ENCODE results near the gene HOXD13.

HOXD13 gene

DNA sequence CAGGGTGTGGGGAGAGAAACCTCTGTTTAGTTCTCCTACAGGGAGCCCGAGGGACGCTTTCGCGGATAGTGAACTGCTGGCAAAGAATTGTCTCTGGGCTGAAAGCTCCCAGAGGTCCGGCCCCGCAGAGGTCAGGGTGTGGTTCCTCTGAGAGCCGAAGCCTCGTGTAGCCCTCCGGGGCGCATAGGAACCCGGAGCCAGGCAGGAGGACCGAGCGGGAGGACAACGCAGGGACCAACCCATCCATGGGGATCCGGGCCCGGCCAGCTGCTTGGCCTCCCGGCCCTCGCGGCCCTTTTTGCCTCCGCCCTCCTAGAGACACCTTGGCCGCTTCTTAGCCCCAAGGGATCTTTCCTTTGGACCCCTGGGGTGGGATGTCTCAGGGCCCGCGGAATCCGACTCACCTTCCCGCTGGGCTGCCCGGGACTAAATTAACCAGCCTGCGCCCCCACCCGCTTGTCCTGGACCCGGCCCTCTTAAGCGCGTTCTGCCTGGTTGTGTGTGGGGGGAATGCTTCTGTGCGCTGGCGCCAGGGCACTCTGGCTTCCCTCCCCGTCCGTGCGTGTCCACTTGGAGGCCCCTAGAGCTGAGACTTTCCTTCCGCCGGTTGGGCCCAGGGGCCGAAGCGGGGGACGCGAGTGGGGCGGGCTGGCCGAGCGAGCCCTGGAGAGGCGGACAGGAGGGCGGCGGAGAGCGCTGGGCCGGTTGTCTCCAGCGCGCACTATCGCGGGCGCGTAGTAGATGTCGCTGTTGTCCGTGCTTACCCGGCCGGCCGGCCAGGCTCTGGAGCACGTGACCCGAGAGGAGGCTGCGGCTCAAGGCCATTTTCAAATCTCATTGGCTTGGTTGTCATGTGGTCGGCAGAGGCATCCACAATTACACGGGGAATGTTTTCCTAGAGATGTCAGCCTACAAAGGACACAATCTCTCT, 23.6 kb downstream of the HOXD13 start, which contains the start of gene HOXD10:
Gene HOXD10, plus strand, starts transcription at position 896 of the 931 bp plus-strand sequence. CDS start 56 bp downstream, outside the sequence.
- DNase-seq (ENCODE audit: low read depth): no peak
- TF ChIP-seq, protein P1, sequence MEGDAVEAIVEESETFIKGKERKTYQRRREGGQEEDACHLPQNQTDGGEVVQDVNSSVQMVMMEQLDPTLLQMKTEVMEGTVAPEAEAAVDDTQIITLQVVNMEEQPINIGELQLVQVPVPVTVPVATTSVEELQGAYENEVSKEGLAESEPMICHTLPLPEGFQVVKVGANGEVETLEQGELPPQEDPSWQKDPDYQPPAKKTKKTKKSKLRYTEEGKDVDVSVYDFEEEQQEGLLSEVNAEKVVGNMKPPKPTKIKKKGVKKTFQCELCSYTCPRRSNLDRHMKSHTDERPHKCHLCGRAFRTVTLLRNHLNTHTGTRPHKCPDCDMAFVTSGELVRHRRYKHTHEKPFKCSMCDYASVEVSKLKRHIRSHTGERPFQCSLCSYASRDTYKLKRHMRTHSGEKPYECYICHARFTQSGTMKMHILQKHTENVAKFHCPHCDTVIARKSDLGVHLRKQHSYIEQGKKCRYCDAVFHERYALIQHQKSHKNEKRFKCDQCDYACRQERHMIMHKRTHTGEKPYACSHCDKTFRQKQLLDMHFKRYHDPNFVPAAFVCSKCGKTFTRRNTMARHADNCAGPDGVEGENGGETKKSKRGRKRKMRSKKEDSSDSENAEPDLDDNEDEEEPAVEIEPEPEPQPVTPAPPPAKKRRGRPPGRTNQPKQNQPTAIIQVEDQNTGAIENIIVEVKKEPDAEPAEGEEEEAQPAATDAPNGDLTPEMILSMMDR (IDR thresholded peaks at IDR 0.05; ENCODE audit: low read depth, low read length): no peak
- TF ChIP-seq POLR2A (IDR thresholded peaks at IDR 0.05; ENCODE audit: extremely low read depth, insufficient read length): no peak
- TF ChIP-seq, protein P2, sequence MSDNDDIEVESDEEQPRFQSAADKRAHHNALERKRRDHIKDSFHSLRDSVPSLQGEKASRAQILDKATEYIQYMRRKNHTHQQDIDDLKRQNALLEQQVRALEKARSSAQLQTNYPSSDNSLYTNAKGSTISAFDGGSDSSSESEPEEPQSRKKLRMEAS (IDR thresholded peaks at IDR 0.05; ENCODE audit: low read depth, low read length): no peak
- no peak for TF ChIP-seq MYC (IDR thresholded peaks at IDR 0.05; ENCODE audit: low read depth, low read length)
- no peak within 1 kb of the TSS for H3K4me3 ChIP-seq (ENCODE audit: low read depth, low read length)

DNA sequence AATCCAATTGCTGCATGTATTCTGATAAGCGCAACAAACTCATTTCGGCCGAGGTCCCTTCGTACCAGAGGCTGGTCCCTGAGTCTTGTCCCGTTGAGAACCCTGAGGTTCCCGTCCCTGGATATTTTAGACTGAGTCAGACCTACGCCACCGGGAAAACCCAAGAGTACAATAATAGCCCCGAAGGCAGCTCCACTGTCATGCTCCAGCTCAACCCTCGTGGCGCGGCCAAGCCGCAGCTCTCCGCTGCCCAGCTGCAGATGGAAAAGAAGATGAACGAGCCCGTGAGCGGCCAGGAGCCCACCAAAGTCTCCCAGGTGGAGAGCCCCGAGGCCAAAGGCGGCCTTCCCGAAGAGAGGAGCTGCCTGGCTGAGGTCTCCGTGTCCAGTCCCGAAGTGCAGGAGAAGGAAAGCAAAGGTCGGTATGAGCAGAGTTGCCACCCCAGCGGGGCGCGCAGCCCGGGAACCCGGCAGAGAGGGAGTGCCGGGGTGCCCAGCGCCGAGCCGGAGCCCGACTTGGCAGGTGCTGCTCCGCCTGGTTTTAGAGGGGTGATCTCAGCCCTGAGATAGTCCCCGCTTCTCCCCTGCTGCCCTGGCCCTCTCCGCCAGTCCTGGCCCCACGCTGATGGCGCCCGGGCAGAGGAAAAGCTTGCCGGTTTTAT, 24.8 kb downstream of the HOXD13 start:
- TF ChIP-seq, protein P2 (IDR thresholded peaks at IDR 0.05; ENCODE audit: low read depth, low read length): no peak
- TF ChIP-seq POLR2A (IDR thresholded peaks at IDR 0.05; ENCODE audit: extremely low read depth, insufficient read length): no peak
- no peak for TF ChIP-seq MYC (IDR thresholded peaks at IDR 0.05; ENCODE audit: low read depth, low read length)
- TF ChIP-seq, protein P1 (IDR thresholded peaks at IDR 0.05; ENCODE audit: low read depth, low read length): no peak
- no peak for DNase-seq (ENCODE audit: low read depth)
- no peak overlapping the region for H3K4me3 ChIP-seq (ENCODE audit: low read depth, low read length)

DNA sequence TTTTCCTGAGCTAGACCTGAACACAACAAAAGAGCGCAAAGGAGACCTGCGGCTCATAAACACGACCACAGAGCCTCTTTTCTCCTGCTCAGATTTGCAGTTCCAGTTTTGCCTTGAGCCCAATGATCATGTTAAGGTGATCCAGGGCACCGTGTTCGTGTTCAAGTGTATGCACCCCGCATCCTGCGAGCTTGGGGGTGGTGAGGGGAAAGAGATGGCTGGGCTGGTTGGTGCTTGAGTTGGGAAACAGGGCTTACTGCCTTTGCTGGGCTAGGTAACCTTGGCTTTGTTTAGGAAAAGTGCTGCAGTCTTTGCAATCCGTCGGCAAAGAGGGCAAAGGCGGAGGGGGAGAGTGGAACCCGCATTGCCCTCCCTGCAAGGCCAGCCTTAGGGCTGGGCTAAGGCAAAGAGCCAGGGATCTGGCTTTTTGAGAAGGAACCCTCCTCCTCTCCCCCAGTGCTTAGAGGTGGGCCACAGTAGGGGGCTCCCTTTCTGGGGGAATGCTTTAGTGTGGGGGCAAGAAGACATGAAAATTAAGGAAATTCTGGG, 25.4 kb downstream of the HOXD13 start:
- TF ChIP-seq POLR2A (IDR thresholded peaks at IDR 0.05; ENCODE audit: extremely low read depth, insufficient read length): no peak
- no peak for TF ChIP-seq MYC (IDR thresholded peaks at IDR 0.05; ENCODE audit: low read depth, low read length)
- TF ChIP-seq, protein P1 (IDR thresholded peaks at IDR 0.05; ENCODE audit: low read depth, low read length): no peak
- TF ChIP-seq, protein P2 (IDR thresholded peaks at IDR 0.05; ENCODE audit: low read depth, low read length): no peak
- H3K4me3 ChIP-seq (ENCODE audit: low read depth, low read length): no peak overlapping the region
- no peak for DNase-seq (ENCODE audit: low read depth)

DNA sequence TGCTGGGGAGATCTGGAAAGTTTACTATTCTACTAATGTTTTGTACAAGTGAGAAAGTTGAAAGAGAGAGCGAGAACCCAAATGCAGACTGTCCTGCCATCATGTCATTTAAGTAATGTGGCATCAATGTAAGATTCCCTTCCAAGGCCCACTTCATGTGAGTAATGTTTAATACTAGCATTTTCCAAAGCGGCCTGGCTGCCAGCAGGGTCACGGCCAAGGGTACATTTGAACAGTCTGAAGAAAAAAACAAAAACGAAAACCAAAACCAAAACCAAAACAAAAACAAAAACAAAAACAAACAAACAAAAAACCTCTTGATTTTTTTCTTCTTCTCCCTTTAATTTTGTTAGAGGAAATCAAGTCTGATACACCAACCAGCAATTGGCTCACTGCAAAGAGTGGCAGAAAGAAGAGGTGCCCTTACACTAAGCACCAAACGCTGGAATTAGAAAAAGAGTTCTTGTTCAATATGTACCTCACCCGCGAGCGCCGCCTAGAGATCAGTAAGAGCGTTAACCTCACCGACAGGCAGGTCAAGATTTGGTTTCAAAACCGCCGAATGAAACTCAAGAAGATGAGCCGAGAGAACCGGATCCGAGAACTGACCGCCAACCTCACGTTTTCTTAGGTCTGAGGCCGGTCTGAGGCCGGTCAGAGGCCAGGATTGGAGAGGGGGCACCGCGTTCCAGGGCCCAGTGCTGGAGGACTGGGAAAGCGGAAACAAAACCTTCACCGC, 26.2 kb downstream of the HOXD13 start:
- TF ChIP-seq MYC (IDR thresholded peaks at IDR 0.05; ENCODE audit: low read depth, low read length): no peak
- TF ChIP-seq, protein P2 (IDR thresholded peaks at IDR 0.05; ENCODE audit: low read depth, low read length): no peak
- TF ChIP-seq, protein P1 (IDR thresholded peaks at IDR 0.05; ENCODE audit: low read depth, low read length): peak; percentile 90
- no peak for TF ChIP-seq POLR2A (IDR thresholded peaks at IDR 0.05; ENCODE audit: extremely low read depth, insufficient read length)
- no peak overlapping the region for H3K4me3 ChIP-seq (ENCODE audit: low read depth, low read length)
- DNase-seq (ENCODE audit: low read depth): peak; percentile 80
